Endometrial microvascular endothelial cells (primary cell): ENCODE data around the gene FOXP4. TPM values are rescaled to one million over a fixed set of nuclear protein-coding genes. Genes with fewer than 3 reads are reported as not detected.

Source experiments
- in situ Hi-C: cut with HindIII; loops from 2 replicates; pipeline ENCODE4 v1.10.0; 2017; ENCODE audit warnings: low sequenced_read_pairs, low pct_unique_long_range_greater_than_20kb; ENCODE audit errors: inconsistent ontology term
- total RNA-seq: library from RNA; depleted of rRNA; stranded (reverse); fragments of >200 nt; gene quantifications from one replicate; pipeline ENCODE4 v1.2.3, GENCODE V29; 2015; ENCODE audit errors: inconsistent ontology term

Gene FOXP4
- total RNA-seq, 1 donor from 2014 or later, result 6.1 TPM

DNA sequence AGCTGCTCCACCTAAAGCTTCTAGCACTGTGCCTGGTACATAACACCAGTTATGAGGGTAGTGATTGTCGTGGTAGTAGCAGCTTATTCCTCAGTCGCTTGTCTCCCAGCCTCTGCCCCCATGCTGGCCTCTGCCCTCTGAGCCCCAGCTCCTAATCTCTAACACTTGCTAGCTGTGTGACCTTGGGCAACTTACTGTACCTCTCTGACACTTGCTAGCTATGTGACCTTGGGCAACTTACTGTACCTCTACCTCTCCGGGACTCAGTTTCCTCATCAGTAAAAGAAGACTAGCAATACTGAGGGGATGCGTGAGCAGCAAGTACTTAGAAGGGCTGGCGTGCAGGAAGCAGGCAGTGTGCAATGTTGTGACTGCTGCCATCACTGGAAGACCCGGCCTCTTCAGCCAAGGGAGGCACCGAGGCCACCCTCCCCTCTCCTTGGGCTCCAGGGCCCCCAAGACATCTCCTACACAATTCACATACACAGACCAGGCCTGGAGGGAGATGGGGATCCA is 101.9 kb downstream of the FOXP4 start:
- in situ Hi-C loops, result no loop called here

GRCh38 chr6:41648921-41649320 is 102.7 kb downstream of the FOXP4 start:
- in situ Hi-C loops, result no loop called here

- in situ Hi-C loops, result no loop called here
Measured at GRCh38 chr6:41649596-41649995, 103.4 kb downstream of the FOXP4 start.

- in situ Hi-C loops, result no loop called here
Measured at GRCh38 chr6:41650120-41650519, 103.9 kb downstream of the FOXP4 start.

- in situ Hi-C loops, result no loop called here
Measured at GRCh38 chr6:41651246-41651961, 105.2 kb downstream of the FOXP4 start.

Other genes with a start within 250 kb of the FOXP4 start
- gene NCR2, start 210.8 kb upstream of the FOXP4 start, total RNA-seq, result not detected
- 52.2 TPM for gene MDFI, start 92.1 kb downstream of the FOXP4 start, total RNA-seq
- gene TFEB, start 189.2 kb downstream of the FOXP4 start, total RNA-seq, result 5.9 TPM
- gene PGC, start 201.0 kb downstream of the FOXP4 start, total RNA-seq, result not detected
- gene FRS3, start 233.5 kb downstream of the FOXP4 start, total RNA-seq, result 1.2 TPM
- gene PRICKLE4, start 234.4 kb downstream of the FOXP4 start, total RNA-seq, result 4.5 TPM
- 212 TPM for gene TOMM6, start 241.3 kb downstream of the FOXP4 start, total RNA-seq